Posterior vena cava (tissue), 2 donors: Measurements from ENCODE around the gene SMIM21. TPM values are rescaled to one million over a fixed set of nuclear protein-coding genes. Genes with fewer than 3 reads are reported as not detected.

ENCODE experiments used
- DNase-seq: peaks from one replicate; pipeline ENCODE4 v3.0.0-alpha.2; 2020; ENCODE audit warnings: low spot score
- intact Hi-C, 2 donors: fragments of 100-400 bp; cut with DNase I; formaldehyde crosslinking; loops; one replicate each; pipeline versions ENCODE4 v1.14.1 to v1.14.2; 2022 to 2023
- total RNA-seq, 2 donors: library from RNA; stranded (reverse); fragmentation: NEBNext Ultra II Directional; extraction: Animal tissue kit (Norgen Biotek cat#: 25700); gene quantifications; one replicate each; pipeline ENCODE4 v1.2.1, GENCODE V29; 2021
- donor health status: DM: yes; HTN: yes; CAD: no.
- donor health status: DM: yes; HTN: yes; CAD: no.

The SMIM21 gene
- total RNA-seq, 2 donors from 2014 or later, result not detected

- intact Hi-C loops, result no loop called here
- DNase-seq, result no peak
Measured at GRCh38 chr18:75390854-75391253, 36.6 kb downstream of the SMIM21 start.

GRCh38 chr18:75384144-75384543 lies 43.4 kb downstream of the SMIM21 start:
- no peak for DNase-seq
- intact Hi-C loops, result no loop called here

DNA sequence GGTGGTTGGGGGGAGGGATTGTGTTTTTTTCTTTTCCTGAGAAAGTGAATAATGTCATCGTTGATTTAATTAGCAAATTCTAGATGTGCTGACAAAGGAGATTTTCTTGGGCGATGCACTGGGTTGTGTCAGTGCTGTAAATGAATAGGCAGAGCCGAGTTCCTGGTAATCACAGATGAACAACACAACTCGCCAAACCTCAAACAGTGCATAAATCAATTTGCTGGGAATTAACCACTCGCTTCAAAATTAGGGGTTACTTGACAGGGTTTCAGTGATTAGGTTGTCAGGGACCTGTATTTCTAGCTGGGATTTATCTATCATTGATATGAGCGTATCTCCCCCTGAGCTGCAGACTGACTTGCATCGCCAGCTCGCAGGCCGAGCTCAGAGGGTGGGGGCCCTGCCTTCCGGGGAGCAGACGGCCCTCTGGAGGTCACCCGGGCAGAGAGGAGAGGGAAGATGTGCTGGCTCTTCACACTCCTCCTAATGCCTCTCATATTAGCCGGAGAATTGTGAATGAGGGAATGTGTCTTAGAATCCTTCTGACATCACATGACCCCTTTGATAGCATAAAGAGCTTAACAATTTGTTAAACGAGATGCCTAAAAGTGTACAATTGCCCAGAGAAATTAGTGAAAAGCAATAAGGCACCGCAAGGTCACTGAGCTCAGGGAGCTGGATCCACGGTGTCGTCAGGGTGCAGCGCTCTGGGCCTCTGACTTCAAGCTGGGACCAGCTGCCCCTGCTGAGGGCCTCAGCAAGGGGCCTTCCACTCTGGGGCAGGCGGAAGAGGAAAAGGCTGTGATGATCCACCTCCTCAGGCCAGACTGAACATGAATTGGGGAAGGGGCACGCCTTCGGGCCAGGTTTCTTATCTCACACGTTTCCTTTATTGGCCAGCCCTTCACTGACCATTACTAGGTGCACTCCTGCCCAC lies 48.9 kb downstream of the SMIM21 start:
- intact Hi-C loops, result no loop called here
- DNase-seq, result no peak

- no peak for DNase-seq
- intact Hi-C loops, result no loop called here
Measured at GRCh38 chr18:75377926-75378325, 49.6 kb downstream of the SMIM21 start.

GRCh38 chr18:75377258-75377657 lies 50.2 kb downstream of the SMIM21 start:
- DNase-seq, result no peak
- intact Hi-C loops, result no loop called here

- intact Hi-C loops, result no loop called here
- DNase-seq, result no peak
Measured at GRCh38 chr18:75376004-75376403, 51.5 kb downstream of the SMIM21 start.

DNA sequence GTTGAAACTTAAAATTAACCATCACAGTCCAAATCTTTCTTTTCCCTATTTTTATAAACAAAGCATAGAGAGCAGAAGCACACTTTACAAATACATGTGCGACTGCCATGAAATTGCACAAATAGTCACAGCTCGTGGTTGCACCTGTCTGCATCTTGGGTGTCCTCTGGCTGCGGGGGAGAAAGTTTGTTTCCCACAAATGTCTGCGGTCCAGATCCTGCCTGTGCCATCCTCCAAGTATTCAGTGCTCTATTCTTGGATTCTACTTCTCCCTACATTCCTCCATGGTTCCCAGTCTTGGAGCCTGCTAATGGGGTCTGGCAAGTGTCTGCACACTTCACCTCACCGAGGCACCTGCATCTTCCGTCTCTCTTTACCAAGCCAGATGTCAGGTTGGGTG lies 52.2 kb downstream of the SMIM21 start:
- no peak for DNase-seq
- intact Hi-C loops, result no loop called here

DNA sequence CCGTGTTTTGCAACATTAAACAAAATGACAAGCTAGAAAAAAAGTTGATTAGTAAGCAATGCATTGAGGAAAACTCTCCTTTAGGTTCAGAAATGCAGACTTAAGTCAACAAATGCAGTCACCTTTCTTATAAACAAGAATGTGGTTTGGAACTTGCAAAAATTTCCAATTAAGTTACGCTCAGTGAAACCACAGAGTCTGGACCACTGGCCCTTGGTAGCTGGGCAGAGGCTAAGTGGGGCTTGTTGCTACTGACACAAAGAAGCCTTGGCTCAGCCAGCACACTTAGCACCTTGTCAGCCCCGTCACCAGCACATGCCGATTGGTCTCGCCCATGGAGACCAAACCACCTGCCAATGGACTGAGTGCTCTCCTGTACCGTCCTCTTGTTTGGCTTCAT lies 53.0 kb downstream of the SMIM21 start:
- intact Hi-C loops, result no loop called here
- no peak for DNase-seq

DNA sequence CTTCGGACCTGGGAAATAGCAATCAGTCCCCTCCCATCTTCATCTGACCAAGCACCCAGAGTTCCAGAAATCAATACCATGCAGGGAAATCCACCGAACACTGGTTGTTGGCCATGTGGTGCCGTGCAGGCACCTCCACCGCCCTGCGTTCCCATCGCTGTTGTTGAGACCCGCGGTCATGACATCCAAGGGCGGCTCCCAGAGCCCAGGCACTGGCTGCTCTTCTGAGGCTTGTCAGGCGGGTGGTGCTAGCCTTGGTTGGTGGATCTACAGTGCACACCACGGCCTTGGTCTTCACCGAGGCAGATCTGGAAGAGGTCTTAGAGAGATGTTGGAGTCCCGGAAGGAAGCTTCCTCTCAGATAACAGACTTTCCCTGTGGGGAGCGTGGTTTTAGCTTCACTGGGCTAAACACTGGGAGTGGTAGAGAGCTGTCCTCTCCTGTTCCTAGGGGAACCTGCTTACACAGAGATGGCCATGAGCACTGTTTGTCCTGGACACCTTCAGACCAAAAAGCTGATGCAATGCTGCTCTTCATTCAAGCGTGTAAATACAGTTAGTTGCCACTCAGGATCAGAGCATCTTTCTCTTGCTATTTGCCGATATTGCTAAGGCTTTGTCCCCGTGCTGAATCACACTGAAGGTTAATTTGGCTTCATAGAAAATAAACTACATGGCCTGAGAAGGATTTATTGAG lies 58.3 kb downstream of the SMIM21 start:
- no peak for DNase-seq
- intact Hi-C loops, result no loop called here

DNA sequence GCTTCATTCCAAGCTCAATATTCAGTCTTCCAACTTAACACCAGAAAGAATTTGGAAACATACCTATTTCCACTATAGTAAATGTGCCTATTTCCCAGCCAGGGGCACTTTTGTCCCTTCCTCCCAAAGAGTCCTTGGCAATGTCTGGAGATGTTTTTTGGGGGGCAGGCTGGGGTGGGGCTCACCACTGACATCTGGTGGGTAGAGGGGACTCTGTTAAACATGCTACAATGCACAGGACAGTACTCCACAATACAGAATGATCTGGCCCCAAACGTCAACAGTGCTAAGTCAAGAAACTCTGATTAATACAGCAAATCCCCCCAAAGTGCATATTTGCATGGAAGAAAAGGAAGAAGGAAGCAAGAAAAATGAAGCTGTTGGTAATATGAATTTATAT lies 61.7 kb downstream of the SMIM21 start:
- intact Hi-C loops, result no loop called here

GRCh38 chr18:75365254-75365629 lies 62.3 kb downstream of the SMIM21 start:
- DNase-seq, result no peak
- intact Hi-C loops, result no loop called here

More for the DNA sequence above, 61.7 kb downstream of the SMIM21 start:
- DNase-seq, result no peak

DNA sequence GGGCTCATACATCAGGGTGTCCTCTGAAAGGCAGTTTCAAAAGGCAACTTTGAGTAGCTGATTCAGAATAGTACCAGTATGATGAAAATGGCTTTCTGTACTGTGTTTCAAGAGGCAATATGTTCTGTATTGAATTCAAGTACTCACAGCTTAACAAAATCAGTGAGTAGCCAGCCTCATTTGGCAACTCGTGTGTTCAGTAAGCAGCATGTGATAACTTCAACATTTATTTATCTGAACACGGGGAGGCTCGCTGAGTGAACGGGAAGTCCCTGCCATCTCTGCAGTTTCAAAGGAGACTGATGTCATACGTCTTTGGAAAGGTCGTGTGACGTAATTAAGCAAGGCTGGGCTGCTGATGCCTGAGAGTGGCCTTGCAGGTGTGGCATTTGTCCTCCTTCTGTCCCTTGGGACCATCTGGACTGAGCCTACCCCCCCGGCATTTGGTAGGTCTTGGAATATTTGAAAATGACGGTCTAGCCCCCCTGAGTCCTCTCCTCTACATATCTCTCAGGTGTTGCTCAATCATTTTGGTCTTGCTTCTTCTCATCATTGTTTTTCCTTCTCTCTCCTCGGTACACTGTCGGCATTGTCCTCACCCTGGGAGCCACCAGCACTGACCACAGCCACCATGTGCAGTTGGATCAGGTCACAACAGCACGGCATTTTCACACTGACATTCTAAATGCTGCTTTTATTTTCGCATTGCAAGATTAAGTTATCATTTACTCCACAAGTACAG lies 62.8 kb downstream of the SMIM21 start:
- DNase-seq, result no peak
- intact Hi-C loops, result no loop called here

- intact Hi-C loops, result no loop called here
- DNase-seq, result no peak
Measured at GRCh38 chr18:75363446-75364225, 63.9 kb downstream of the SMIM21 start.

DNA sequence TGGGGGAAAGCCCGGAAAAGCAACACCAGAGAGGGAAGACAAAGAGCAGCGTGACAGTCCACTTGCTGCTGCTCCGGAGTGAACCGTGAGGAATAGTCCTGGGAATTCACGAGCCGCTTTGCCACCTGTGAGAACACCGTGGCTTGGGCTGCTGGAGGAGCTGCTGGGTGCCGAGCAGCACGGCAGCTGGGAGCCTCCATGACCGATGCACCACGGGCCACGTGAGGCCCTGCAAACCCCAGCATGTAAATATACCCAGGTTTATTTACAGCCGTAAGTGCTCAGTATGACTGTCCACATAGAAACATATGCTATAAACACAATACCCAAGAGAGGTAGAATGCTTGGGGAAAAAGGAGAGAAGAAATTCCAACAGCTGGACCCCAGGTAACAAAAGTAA lies 65.1 kb downstream of the SMIM21 start:
- no peak for DNase-seq
- intact Hi-C loops, result no loop called here

DNA sequence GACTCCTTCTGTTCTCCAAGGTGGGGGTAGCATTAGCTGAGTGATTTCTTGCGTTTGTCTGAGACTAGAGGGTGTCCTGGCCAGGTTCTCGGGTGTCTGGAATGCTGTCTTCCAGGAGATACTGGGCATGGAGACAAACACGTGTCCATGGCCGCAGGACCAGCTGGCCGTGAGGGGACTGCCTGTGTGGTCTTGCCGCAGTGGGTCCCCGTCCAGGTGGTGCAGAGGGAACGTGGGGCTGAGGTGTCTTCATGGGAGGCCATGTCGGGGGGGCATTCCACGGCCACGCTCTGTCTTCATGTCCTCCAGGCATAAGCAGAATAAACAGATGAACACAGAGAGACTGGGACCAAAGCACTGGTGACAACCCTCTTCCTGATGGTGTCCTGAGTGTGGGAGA lies 66.6 kb downstream of the SMIM21 start:
- intact Hi-C loops, result no loop called here
- no peak for DNase-seq

GRCh38 chr18:75360215-75360614 lies 67.3 kb downstream of the SMIM21 start:
- intact Hi-C loops, result no loop called here
- no peak for DNase-seq
